ENCODE results near the gene C10orf105.
A peak's percentile ranks its signal among the peaks of the same experiment; 100 is the strongest.

C10orf105 gene

DNA sequence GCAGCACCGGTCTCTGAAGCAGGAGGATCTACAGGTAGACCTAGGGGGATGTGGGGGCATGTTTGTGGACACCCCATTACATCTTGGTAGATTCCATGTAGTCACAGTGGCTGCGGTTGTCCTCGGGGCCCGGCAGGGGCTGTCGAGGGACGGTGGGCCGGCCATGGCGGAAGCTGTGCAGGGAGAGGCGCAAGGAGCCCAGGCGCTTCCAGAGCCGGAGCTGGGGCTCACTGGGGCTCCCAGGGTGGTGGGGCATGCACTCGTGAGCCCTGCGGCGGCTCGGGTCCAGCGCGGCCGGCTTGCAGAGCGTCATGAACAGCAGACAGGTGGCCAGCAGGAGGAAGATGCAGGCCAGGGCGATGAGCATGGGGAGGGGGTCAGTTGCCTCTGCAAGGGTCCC is 3.7 kb downstream of the C10orf105 start:
- no peak for DNase-seq

DNA sequence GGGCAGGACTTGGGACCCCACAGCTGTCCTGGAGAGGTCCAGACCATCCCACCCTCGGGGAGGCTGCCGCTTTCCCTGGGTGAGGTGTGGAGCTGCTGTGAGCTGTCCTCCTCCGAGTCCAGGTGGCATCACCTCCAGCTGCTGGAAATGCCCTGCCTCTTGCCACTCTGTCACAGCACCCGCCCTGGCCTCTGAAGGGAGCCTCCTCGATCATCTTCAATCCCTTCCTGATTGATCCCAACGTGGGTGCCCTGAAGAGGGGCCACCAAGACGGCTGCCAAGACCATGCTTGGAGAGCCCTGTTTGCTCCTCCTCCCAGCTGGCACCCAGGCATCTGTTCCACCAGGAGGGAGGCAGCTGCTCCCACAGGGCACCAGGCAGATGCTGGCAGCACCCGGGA is 4.6 kb downstream of the C10orf105 start:
- DNase-seq: no peak

DNA sequence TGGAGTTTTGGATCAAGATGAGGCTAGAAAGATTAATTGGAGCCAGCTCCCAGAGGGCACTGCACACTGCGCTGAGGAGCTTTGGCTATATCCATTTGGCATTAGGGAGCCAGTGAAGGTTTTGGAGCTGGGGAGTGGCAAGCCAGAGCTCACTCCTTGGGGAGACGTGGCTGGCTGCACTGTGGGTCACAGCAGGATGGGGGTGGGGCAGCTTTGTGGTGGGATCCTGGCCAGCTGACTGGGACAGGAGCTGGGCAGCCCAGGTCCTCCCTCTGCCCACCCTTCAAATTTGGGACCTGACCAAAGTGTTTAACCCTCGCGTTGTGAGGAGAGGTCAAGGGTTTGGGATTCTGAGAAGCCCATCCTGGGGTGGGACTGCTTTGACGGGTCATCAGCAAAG is 5.0 kb downstream of the C10orf105 start:
- no peak for DNase-seq

DNA sequence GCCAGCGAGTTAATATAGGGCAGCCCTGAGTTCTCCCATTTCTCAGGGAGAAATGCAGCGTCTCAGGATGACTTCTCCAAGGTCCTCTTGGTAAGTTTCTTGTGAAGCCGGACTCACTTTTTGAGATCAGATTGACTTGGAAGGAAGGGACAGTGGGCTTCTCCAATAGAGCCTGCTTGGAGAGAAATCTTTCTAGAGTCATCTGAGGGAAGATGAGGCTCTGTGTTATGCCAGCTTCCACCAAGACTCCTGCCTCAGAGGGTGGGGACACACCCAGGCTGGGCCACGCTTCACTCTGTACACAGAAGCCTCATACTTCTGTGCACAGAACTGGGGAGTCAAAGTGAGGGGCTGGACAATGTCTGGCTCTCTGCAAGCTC is 5.6 kb downstream of the C10orf105 start:
- no peak for DNase-seq

DNA sequence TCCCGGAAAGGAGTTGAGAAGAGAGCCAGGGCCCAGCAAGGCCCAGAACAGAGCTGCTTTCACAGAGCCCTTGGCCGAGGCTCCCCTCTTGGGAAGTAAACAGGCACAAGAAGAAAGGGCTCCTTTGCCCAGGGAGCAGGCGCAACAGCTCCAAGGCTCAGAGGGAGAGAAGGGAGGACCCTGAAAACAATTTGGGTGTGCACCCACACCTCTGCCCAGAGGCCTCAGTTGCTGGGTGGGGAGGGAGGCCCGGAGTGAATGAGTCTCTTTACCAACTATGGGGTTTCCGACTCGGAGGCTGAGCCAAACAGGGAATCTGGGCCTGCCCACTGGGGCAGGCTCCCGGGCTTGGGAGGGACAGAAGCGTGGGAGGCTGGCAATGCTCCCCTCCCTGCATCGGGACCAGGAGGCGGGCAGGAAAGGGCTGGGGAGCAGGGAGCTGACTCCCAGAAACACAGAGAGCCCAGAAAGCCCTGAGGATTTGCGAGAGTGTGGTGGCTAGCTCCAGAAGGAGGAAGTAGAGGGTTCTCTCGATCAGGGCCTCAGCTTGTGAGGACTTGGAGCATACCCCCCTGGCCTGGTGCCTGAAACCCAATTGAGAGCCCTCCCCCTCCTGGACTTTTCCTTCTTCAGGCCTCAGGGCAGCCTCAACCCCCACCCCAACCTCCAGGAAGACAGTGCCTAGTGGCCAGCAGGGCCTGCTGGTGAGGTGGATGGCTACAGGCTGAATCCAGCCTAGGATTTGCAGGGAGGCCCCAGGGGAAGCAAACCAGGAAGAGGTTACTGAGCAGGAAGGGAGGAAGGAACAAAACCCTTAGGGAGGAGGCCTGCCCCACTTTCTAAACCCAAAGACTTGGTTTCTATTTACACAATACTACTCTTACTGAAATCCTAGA is 6.2 kb downstream of the C10orf105 start:
- DNase-seq: peak; percentile 16

DNA sequence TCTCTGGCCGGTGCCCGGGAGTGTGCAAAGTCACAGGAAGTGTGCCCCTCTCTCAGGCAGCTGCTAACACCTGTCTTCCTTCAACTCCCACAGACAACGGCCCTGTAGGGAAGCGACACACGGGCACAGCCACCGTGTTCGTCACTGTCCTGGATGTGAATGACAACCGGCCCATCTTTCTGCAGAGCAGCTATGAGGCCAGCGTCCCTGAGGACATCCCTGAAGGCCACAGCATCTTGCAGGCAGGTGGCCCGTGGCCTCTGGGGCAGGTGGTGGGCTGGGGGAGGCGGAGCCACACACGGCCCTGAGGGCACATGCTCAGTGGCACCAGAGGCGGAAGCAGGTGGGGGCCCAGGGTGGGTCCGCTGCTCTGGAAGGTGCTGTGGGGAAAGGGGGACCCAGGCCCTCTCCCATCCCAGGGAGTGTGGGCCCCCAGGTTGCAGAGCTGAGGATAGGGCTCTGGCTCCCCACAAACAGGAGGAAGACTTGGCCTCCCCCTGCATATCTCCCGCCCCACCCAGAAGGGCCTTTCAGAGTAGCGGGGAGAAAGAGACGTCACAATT is 6.9 kb downstream of the C10orf105 start:
- DNase-seq: peak; percentile 17

DNA sequence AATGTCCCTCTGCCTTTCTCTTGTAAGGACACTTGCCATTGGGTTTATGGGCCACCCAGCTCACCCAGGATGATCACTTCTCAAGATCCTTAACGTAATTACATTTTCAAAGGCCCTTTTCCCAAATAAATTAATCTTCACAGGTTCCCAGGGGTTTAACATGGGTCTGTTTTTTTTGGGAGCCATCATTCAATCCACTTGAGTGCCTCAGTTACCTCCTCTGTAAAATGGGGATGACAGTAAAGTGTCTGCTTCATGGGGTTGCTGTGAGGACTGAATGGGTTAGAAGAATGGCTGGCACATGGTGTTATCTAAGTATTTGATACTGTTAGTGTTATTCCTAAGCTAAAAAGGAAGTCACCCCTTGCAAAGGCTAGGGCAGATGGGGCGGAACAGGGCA is 7.4 kb downstream of the C10orf105 start:
- no peak for DNase-seq

DNA sequence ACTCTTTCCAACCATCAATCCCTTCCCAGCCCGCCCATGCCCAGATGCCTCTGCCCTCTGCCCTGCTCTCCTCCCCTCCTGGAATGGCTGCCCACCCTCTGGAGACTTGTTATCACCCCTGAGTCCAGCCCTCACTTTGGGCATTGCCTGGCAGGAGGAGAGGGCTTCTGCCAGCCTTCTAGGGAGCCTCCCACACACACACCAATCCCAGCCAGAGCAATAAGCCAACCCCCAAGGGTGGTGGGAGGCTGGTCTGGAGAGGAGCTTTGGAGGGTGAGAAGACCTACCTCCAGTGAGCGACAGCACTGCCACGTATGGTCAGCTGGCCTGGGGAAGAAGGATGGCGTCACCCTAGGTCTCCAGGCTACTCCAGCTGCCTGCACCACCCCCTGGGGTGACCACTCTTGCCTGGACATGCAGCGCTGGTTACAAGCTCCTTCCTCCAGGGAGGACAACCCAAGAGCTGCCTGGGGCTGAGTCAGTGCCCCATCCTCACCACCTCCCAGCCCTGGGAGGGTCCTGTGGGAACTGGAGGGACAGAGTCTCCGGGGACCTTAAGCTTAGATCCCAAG is 8.4 kb downstream of the C10orf105 start:
- DNase-seq: no peak

DNA sequence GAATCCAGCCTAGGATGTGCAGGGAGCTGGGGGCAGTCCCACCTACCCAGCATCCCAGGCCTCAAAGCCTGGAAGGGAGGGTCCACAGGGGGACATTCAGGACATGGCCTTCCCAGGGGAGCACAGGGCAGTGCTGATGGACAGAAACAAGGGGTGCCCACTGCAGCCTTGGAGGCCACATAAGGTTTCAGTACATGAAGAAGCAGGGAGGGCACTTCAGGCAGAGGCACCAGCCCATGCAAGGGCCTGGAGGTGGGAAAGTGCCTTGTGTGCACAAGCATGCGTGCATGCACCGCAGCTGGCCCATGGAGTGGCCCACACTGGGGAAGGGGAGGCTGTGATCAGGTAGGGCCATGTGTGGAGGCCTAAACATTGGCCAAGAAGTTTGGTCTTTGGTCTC is 9.1 kb downstream of the C10orf105 start:
- no peak for DNase-seq

DNA sequence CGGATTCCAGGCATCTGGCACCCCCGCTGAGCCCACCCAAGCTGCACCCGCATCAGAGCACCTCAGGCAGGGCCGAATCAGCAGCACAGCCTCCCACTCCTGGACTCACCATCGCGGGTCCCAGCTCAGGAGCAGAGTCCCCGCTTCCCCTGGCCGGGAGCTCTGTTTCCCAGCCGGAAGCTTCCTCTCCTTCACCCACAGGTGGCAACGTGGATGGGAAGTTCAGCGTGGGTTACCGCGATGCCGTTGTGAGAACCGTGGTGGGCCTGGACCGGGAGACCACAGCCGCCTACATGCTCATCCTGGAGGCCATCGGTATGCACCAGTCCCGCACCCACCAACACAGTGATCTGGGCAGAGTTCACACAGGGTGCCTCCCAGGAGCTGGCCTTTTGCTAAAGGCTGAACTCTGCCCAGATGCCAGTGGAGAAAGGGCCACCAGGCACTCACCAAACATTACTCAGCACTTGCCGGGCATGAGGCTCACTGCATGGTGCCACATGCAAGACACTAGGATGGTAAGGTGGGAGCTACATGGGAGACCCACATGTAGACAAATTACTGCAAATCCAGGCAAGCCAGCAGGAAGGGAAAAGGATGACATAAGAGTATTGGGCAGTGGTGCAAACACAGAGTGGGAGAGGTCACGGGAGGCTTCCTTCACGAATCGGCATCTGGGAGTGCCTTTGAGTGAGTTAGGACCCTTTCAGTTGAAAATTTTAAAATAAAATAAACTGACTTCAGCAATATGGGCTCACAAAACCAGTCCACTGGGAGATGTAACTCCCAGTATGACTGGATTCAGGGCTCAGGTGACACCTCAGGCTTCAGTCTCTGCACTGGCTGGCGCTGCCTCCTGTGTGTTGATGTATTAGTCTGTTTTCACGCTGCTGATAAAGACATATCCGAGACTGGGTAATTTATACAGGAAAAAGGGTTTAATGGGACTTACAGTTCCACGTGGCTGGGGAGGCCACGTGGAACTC is 10.4 kb downstream of the C10orf105 start:
- no peak for DNase-seq

DNA sequence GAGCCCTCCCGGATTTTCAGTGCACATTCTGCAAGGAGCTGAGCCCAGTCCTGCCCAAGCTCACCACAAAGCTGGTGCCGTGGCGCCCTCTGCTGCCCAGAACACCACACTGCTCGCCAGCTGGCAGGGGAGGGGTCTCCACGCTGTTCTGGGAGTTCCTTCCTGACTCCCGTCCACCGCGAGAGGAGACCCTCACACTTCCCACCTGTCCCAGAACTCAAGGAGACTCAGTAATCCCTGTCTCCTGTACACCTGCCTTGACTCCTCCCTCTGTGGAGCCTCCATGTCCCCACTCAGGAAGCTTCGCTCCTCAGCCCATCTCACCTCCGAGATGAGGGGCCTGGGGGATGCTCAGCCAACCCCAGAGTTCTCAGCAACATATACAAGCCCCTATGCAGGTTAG is 11.3 kb downstream of the C10orf105 start:
- DNase-seq: peak; percentile 50

DNA sequence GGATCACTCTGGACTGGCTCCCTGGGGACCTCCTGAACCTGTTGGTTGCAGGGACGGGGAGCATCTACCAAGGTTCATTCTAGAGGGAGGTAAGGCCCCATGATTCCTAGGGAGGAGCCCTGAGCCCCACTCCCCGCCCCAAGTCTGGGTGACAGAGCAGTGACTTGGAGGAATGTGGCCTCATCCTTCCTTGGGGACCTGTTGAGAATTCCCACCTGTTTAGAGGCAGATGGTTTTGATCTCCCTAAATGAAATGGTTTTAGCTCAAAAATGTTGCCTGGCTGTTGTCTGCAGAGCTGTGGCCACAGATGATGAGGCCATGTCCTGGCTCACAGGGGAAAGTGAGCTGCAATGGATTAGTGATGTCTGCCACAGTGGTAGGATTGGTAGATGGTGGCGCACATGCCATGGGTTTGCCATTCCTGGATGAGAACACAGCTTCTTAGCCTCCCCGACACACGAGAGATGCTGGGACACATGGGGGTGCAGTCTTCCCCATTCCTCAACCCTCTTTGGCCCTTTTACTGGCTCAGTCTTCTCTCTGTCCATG is 12.3 kb downstream of the C10orf105 start:
- no peak for DNase-seq

DNA sequence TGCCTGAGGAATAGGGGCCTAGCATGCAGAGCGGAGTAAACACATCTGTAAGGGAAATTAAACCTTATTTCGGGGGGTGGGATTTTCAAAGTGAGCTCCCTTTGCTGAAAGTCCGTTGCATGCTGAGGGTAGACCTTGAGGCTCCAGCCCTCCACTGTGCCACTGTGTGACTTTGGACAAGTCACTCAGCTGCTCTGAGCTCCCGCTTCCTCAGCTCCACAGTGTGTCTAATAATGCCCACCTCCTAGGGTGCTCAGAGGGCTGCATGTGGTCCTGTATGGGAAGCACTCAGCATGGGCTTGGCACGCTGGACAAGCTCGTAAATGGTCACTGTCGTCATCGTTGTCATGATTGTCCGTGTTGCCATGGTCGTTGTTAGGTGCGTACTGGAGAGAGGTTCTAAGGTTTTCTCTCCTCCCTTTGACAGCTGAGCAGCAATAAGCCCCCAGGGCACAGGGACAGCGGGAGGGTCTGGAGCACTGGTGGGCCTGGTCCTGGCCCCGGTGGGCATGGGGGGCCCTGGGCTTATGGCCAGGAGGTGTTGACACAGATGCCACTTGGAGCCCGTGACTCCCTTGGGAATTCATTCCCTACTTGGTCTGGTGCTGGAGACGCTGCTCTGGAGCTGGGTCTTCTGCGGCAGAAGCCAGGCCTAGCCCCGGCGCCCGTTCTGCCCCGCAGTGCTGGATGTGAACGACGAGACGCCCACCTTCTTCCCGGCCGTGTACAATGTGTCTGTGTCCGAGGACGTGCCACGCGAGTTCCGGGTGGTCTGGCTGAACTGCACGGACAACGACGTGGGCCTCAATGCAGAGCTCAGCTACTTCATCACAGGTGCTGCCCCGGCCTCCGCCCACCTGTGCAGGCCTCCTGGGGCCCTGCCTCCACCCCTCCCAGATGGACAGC is 13.1 kb downstream of the C10orf105 start:
- DNase-seq: no peak

DNA sequence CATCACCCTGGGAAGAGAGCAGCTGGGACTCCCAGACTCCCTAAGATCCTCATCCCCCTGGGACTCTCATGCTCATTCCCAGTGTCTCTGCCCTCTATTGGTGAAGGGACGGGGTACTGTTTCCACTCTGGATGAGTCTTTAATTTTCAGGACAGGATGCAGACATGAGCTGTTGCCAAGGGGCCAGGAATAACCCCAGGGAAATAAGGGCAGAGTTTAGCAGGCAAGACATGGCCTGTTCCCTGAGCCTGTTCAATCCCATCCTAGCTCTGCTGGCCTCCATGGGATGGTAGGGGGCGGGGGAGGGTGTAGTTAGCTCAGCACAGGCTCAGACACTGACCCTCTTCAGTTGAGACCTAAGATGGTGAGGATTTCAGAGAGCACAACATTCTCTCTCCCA is 14.0 kb downstream of the C10orf105 start:
- no peak for DNase-seq

DNA sequence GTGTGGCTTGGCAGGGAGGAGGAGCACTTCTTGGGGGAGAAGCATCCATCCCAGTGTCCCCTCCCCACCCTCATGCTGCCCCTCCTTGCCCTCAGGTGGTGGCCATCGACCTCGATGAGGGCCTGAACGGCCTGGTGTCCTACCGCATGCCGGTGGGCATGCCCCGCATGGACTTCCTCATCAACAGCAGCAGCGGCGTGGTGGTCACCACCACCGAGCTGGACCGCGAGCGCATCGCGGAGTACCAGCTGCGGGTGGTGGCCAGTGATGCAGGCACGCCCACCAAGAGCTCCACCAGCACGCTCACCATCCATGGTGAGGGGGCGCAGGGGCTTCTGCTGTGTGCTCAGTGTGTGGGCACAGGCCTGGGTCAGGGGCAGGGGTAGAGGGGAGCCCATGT is 14.8 kb downstream of the C10orf105 start:
- no peak for DNase-seq

DNA sequence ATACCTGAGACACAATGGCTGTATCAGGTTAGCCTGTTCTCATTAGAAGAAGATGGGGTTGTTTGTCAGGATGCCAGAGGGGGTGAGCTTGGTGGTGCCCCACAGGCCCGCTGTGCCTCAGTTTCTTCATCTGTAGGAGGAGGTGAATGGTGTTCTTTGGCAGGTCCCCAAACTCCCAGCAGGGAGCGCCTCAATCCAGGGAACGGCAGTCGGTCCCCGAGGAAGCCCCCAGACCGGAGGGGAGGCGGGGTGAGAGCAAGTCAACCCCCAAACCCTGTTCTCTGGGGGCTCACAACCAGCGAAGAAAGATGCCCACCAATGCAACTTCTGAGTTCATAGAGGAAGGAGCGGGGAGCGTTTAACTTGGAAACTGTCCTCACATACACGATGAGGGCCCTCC is 16.0 kb downstream of the C10orf105 start:
- no peak for DNase-seq

DNA sequence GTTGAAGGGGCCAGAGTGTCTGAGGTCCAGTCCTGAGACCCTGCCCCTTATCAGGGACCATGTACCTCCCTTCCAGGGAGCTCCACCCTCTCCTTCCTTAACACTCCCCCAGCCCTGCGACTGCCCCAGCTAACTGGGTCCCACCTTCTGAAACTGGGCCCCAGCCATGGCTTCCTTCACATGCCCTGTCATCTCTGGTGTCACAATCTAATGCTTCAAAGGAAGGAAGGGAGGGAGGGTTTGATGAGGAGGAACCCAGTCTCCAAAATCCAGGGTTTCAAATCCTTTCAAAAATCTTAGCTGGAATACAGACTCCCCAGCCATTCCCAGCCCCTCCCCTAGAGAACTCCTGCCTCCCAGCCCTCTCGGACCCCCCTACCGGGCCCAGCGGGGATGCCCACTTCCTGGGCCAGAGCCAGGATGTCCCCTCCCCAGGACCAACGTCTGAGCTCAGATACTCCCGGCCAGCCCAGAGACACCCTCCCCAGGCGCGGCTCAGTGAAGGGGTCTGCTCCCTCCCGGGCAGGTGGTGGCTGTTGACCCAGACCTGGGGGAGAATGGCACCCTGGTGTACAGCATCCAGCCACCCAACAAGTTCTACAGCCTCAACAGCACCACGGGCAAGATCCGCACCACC is 18.0 kb downstream of the C10orf105 start:
- no peak for DNase-seq

DNA sequence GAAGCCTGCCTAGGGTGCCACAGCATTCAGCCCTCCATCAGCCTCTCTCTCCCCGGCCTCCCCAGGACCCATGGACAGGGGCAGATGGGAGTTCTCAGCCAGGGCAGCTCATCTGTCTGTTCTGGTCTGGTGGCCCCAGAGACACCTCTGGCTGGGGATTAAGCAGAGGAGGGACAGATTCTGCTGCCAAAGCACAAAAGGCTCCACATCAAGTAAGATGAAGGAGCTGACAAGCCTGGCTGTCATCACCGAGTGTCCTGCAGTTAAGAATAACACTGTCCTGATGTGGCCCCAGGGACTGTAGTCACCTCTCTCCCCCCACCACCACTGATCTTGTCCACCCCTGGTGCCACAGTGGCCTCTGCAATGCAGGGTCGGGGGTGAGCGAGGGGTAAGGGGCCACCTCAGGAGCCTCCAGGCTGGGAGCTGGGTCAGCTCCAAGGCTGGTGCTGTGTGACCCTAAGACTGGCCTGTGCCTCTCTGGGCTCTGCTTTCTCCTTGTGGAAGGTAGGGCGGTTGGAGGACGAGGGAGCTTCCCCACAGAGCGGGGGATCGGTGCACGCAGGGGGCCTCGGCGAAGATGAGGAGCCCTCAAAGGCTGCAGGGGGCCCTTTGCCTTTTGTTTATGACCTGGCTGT is 18.7 kb downstream of the C10orf105 start:
- DNase-seq: no peak

DNA sequence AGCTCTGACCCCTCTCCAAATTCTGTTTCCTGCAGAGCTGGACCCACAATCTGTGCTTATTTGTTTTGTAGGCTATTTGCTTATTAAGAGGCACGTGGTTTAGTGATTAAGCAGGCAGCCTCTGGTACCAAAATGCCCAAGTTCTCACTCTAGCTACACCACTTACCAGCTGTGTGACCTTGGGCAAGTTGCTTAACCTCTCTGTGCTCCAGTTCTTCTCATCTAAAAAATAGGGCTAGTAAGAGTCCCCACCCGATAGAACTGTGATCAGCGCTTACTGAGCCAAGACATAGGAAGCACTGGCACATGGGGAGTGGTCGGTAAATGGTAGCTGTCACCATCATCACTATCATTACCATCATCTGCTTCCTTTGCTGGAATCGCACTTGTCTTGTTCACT is 20.8 kb downstream of the C10orf105 start:
- DNase-seq: no peak

DNA sequence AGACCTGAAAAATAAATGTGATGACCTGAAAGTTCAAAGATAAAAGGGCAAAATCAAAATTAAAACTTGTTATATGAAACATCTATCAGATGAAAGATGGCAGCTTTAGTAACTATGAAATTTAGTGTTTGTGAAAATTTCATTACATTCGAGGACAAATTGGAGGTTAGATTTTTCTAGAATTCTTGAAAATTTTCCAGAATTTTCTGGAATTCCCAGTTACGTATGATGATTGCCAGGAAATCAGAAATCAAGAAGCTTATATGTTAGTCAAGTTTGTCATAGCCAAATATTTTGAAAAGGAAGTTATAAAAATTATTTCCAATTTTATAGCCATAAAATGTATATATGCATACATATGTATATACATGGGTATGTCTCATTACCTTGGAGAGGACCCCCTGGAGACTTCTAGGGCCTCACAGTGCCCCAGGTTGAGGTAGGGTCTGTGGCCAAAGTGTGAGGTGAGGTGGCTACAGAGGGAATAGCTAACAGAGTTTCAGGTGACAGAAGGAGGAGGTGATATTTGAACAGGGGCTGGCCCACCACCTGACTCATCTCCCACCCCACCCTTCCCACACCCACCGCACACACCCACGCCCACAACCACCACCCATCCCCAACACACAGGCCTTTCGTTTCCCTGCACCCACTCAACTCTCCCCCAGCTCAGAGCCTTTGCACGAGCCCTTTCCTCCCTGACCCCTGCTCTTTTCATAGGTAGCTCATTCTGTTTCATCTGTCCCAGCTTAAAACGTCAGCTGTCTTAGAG is 21.5 kb downstream of the C10orf105 start:
- no peak for DNase-seq
